PFSK-1 (cell line): ENCODE measurements around the gene MAPK8.

ENCODE experiments used
- FOXP2 ChIP-seq: optimal IDR thresholded peaks from 2 replicates; pipeline ENCODE3; 2011; ENCODE audit warnings: borderline replicate concordance, control low read depth, inconsistent platforms; ENCODE audit not compliant: insufficient read depth; ENCODE audit errors: extremely low read length, extremely low read depth
- POLR2AphosphoS5 ChIP-seq: IDR thresholded peaks from 2 replicates; pipeline ENCODE4 v1.6.1; 2012; ENCODE audit warnings: low read depth, mild to moderate bottlenecking, control low read depth, low read length, moderate library complexity
- SIN3A ChIP-seq: IDR thresholded peaks from 2 replicates; pipeline ENCODE4 v1.6.1; 2012; ENCODE audit warnings: mild to moderate bottlenecking, low read length, moderate library complexity, borderline replicate concordance; ENCODE audit not compliant: insufficient read depth
- TAF1 ChIP-seq: IDR thresholded peaks from 2 replicates; pipeline ENCODE4 v1.6.1; 2012; ENCODE audit warnings: low read length, control low read depth, borderline replicate concordance; ENCODE audit not compliant: insufficient read depth
- TF ChIP-seq, protein P1 (sequence below), 2 experiments: IDR thresholded peaks; 2 replicates each; pipeline versions ENCODE4 v1.6.1 to v1.8.0; 2011 to 2012; ENCODE audit warnings: low read depth in 2 of 2, low read length in 2 of 2, control low read depth in 1 of 2, inconsistent platforms in 1 of 2, mild to moderate bottlenecking in 1 of 2, moderate library complexity in 1 of 2; ENCODE audit not compliant: insufficient read depth in 1 of 2

The MAPK8 gene

DNA sequence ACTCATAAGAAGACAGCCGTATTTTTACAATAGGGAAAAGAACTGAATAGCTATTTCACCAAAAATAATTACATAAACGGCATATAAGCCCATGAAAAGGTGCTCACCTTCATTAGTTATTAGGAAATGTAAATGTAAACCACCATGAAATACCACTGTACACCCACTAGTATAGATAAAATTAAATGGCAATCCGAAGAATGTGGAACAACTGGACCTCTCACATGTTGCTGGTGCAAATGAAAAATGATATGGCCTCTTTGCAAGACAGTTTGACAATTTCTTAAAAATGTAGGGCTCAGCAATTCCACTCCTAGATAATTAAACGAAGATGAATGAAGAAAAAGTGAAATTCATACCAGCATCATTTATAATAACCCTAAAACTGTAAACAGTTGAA lies 91.8 kb downstream of the MAPK8 start:
- TF ChIP-seq TAF1 (no peak), POLR2AphosphoS5 (no peak), FOXP2 (no peak), SIN3A (no peak)
- TF ChIP-seq, protein P1, sequence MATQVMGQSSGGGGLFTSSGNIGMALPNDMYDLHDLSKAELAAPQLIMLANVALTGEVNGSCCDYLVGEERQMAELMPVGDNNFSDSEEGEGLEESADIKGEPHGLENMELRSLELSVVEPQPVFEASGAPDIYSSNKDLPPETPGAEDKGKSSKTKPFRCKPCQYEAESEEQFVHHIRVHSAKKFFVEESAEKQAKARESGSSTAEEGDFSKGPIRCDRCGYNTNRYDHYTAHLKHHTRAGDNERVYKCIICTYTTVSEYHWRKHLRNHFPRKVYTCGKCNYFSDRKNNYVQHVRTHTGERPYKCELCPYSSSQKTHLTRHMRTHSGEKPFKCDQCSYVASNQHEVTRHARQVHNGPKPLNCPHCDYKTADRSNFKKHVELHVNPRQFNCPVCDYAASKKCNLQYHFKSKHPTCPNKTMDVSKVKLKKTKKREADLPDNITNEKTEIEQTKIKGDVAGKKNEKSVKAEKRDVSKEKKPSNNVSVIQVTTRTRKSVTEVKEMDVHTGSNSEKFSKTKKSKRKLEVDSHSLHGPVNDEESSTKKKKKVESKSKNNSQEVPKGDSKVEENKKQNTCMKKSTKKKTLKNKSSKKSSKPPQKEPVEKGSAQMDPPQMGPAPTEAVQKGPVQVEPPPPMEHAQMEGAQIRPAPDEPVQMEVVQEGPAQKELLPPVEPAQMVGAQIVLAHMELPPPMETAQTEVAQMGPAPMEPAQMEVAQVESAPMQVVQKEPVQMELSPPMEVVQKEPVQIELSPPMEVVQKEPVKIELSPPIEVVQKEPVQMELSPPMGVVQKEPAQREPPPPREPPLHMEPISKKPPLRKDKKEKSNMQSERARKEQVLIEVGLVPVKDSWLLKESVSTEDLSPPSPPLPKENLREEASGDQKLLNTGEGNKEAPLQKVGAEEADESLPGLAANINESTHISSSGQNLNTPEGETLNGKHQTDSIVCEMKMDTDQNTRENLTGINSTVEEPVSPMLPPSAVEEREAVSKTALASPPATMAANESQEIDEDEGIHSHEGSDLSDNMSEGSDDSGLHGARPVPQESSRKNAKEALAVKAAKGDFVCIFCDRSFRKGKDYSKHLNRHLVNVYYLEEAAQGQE (IDR thresholded peaks at IDR 0.05; ENCODE audit: insufficient read depth in 1 of 2, low read depth in 2 of 2, low read length in 2 of 2), result no peak

DNA sequence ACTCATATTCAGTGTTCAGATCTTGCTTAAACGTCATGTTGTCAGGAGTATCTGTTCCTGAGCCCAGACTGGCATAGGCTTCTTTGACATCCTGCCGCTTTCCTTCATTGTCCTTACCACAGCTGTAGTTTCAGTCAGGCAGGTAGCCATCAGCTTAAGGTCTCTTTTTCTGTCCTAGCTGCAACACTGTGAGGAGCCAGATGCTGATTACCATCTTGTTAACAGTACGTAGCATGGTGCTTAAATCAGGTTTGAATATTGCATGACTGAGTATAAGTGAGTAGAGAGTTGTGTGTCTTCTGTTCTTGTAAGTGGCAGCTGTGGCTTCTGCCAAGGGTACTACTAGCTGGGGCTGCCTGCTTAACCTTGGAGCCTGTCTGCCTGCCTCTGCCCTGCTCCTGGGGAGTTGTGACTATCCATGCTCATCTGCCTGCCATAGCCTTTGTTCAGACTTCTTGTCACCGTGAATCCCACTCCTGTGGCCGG lies 92.6 kb downstream of the MAPK8 start:
- TF ChIP-seq TAF1, result no peak
- TF ChIP-seq POLR2AphosphoS5, result no peak
- TF ChIP-seq, protein P1 (IDR thresholded peaks at IDR 0.05; ENCODE audit: insufficient read depth in 1 of 2, low read depth in 2 of 2, low read length in 2 of 2), result no peak
- no peak for TF ChIP-seq FOXP2
- no peak for TF ChIP-seq SIN3A

DNA sequence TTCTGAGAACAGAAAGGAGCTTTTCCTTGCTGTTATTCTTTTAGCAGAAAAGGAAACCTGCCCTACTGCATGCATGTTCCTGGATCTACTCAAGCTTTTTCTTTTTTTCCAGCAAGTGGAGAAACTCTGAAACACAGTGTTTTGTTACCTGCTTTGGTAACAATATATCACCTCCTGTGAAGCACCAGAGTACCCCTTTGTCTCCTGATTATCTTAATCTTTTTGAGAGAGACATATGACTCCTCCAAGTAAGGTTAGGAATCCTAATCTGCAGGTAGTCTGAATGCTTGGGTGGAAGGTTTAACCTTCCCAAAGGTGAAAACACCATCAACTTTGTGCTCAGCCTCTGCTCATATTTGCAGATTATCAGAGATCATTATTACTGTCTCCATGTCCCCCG lies 93.1 kb downstream of the MAPK8 start:
- no peak for TF ChIP-seq SIN3A
- TF ChIP-seq, protein P1 (IDR thresholded peaks at IDR 0.05; ENCODE audit: insufficient read depth in 1 of 2, low read depth in 2 of 2, low read length in 2 of 2), result no peak

- TF ChIP-seq FOXP2, result no peak
- TF ChIP-seq SIN3A, result no peak
- TF ChIP-seq TAF1, result no peak
- TF ChIP-seq, protein P1 (IDR thresholded peaks at IDR 0.05; ENCODE audit: insufficient read depth in 1 of 2, low read depth in 2 of 2, low read length in 2 of 2), result no peak
- TF ChIP-seq POLR2AphosphoS5, result no peak
Measured at GRCh38 chr10:48400129-48400849, 93.8 kb downstream of the MAPK8 start.

GRCh38 chr10:48400850-48401220 lies 94.4 kb downstream of the MAPK8 start:
- TF ChIP-seq SIN3A, result no peak
- TF ChIP-seq FOXP2, result no peak
- TF ChIP-seq TAF1, result no peak
- TF ChIP-seq POLR2AphosphoS5, result no peak
- TF ChIP-seq, protein P1 (IDR thresholded peaks at IDR 0.05; ENCODE audit: insufficient read depth in 1 of 2, low read depth in 2 of 2, low read length in 2 of 2), result no peak
